GM19351 (cell line): ENCODE measurements around the gene ATP6V0E1.

Experiments used
- ATAC-seq: cut with Tn5 transposase; IDR thresholded peaks from one replicate; pipeline ENCODE4 v1.9.1; 2021; ENCODE audit warnings: mild to moderate bottlenecking, moderate library complexity; ENCODE audit not compliant: unreplicated experiment

ATP6V0E1 gene

DNA sequence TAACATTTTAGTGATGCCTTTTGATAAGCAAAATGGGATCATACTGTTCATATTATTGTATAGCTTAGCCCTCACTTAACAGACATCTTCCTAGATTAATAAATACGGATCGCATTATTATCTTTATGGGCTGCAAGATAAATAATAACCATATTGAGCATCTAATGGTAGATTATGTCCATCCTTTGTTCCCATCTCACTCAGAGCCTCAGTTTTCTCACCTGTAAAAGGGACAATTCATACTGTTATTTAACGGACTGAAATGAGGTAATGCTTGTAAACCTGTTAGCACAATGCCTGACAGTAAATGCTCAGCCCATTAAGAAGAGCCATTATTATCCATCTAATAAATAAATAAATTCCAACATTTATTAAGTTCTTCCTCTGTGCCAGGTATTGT lies 27.3 kb upstream of the ATP6V0E1 start:
- ATAC-seq = no peak

DNA sequence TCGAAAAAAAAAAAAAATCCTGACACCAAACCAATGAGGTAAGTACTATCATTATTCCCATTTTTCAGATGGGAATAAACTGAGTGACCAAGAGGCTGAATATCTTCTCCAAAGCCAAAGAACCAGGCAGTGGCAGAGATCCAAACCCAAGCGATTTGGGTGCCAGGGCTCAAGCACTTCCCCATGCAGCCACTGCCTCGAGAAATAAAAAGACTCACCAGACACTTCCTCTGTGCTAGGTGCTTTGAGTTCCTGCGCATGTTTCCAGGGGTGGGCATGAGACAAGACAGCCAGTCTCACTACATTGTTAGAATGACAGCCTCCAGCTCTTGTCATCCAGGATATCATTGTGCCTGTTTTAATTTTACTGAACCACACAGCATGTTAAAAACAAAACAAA lies 26.6 kb upstream of the ATP6V0E1 start:
- no peak for ATAC-seq

DNA sequence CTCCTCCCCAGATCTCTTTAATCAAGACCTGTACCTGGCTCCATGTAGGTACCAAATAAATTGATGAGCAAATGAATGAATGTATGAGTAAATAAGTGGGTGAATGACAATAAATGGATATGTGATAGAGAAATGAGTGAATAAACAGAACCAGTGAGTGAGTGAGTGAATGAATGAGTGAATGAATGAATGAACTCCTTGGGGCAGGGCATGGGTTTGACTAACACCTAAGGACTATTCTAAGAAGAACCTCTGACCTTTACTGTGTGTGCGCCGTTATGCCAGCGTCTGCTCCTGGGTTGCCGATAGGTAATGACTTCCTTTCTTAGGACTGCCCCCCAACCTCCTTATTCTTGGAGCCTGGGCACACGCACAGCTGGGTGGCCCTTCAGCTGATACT lies 26.1 kb upstream of the ATP6V0E1 start:
- no peak for ATAC-seq

DNA sequence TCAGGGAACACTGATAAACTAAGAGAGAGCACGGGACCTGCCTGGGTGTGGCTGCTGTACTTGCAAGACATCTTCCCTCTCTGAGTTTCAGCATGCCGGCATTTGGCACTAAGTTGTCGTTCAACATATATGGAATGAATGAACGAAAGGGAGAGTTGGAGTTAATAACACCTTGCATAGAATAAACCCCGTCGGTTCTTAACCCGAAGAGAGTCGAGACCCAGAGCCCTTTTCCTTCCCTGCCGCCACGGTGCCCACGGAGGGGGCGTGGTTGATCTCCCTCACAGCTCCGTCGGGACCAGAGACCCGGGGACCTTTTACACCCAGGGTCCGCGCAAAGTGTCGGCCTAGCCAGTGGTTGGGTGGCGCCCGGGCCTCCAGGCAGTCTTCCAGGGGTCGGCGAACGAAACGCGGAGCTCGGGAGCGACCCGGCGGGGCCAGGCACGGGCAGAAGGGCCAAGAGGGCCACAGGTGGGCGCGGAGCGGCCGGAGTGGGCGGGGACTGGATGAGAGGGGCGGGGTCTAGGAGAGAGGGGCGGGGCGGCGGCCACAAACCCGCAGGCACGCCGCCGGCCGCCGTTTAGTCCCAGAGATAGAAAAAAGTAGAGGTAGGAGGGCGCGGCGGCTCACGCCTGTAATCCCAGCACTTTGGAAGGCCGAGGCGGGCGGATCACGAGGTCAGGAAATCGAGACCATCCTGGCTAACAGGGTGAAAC lies 25.1 kb upstream of the ATP6V0E1 start:
- ATAC-seq = peak; percentile 69

DNA sequence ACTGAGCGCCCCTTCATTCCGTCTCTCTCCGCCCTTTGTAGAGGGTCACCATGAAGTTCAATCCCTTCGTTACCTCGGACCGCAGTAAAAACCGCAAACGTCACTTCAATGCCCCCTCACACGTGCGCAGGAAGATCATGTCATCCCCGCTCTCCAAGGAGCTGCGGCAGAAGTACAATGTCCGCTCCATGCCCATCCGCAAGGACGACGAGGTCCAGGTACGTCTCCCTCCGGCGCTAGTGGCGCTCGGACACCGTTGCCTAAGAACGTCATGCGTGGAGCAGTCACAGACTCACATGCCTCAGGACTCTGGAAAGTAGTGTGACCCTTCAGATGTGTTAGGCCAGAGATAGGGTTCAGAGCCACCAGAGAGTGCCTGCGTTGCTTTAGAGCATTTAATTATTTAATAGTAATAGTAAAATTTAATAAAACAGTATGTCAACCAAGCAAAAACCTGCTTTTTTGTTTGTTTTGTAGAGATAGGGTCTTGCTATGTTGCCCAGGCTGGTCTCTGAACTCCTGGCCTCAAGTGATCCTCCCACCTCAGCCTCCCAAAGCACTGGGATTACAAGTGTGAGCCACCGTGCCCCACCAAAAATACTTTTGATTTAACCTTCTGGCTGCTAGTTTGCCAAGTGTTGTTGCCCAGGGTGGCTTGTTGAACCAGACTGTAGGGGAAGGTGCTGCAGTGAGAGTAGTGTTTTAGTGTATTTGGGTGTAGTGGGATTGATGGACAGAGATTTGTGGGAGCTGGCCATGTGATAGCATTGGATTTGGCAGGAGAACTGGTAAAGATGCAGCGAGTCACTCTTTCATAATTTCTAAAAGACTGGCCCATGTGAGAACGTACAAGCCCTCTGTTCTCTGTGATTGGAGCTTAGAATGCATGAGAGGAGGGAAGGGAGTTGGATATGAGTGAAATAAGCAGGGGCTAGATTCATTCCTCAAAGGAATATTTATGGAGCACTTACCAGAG lies 23.5 kb upstream of the ATP6V0E1 start:
- ATAC-seq = no peak

DNA sequence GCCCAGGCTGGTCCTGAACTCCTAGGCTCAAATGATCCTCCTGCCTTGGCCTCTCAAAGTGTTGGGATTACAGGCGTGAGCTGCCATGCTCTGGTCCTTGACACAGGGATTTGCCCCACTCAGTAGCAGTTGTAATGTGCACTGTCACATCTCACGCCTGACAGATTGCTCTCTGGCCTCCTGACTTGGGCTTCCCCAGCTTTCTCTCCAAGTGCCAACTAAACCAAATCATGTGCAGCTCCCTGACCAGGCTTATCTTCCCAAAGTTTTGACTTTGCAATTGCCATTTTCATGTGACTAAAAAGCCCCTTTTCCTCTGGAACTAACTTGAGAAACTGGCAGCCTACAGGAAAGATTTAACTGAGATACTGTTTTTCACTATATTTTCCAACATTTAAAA lies 13.7 kb upstream of the ATP6V0E1 start:
- no peak for ATAC-seq

DNA sequence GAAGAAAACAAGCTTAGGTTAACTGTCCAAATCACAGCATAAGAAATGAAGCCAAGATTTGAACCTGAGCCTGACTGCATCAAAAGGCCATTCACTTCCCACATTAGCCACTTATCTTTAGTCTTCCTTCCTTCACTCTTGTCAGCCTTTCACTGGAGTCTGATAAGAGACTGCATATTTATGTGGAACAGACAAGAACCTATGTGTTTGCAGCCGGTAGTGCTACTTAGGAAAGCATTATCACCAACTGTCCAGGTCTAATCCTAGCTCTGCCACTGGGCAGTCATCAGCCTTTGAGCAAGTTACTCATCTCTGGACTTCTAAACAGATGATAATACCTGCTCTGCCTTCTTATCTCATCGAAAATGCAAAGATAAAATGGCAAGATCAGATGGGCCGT lies 12.1 kb upstream of the ATP6V0E1 start:
- no peak for ATAC-seq

DNA sequence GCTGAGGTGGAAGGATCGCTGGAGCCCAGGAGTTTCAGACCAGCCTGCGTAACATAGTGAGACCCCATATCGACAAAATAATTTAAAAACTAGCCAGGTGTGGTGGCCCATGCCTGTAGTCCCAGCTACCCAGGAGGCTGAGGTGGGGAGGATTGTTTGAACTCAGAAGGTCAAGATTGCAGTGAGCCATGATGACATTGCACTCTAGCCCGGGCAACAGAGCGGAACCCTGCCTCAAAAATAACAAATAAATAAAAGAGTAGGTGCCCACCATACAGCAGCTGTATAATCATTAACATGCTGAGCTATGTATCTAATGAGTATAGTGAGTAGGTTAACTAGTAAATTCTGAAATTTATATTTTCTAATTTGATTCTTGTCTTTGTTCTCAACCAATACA lies 11.0 kb upstream of the ATP6V0E1 start:
- no peak for ATAC-seq

DNA sequence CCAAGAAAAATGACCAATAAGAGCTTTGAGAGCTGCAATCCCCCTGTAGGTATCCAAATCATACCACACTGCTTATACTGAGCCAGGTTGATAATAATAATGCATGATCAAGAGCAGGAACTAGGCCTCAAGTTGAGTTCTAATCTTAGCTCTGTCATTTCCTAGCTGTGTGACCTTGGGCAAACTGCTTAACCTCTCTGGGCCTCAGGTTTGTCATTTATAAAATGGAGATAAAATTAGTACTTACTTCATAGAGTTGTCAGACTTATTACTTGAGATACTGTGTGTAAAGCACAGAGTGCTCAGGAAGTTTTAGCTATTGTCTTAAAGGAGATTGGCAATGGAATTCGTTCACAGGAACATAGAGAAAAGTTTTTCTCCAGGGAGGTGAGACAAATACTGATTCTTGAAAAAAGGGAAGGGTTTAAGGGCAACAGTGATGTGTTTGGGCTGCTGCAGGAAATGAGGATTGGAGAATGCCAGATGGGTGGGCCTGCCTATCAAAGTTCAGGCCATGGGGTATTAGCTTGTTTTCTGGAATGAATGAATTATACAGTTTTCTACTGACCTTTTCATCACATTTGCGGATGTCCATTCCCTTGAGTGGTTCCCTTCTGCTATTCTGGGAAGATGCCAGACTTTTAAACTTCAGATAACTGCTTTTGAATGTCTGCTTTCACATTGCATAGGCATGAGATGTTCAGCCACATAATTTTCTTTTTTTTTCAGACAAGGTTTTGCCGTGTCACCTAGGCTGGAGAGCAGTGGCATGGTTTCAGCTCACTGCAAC lies 10.2 kb upstream of the ATP6V0E1 start:
- ATAC-seq = no peak

DNA sequence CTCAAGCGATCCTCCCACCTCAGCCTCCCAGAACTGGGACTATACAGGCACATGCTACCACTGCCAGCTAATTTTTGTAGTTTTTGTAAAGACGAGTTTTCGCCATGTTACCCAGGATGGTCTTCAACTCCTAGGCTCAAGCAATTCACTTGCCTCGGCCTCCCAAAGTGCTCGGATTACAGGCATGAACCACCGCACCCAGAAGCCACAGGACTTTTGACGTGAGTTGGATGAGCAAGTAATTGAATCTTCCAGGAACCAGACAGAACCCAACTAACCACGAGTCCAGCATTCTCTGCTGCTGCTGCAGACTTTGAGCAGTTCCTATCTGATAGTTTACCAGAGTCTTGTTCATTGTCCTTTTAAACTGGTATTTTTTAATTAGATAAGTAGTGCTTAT lies 9.6 kb upstream of the ATP6V0E1 start:
- ATAC-seq = no peak

DNA sequence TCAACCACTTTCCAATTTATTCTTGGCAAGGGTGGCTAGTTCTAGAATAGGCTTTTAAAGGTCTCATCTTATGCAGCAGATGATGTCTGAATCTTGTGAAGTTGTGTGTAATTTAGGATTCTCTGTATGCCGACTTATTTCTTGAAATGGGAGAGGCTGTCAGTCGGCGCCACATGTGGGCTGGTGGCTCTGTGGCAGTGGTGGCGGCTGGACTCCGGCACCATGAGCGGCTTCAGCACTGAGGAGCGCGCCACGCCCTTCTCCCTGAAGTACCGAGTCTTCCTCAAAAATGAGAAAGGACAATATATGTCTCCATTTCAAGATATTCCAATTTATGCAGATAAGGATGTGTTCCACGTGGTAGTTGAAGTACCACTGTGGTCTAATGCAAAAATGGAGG lies 8.3 kb upstream of the ATP6V0E1 start:
- ATAC-seq = no peak

DNA sequence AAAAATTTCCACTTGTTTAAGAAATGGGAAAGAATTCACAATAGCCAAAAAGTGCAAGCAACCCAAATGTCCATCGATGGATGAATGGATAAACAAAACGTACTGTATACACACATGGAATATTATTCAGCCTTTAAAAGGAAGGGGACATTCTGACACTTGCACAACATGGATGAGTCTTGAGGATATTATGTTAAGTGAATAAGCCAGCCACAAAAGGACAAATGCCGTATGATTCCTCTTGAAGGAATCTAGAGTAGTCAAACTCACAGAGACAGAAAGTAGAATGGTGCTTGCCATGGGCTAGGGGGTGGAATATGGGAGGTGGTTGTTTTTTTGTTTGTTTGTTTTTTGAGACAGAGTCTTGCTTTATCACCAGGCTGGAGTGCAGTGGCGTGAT lies 3.8 kb upstream of the ATP6V0E1 start:
- ATAC-seq = no peak

DNA sequence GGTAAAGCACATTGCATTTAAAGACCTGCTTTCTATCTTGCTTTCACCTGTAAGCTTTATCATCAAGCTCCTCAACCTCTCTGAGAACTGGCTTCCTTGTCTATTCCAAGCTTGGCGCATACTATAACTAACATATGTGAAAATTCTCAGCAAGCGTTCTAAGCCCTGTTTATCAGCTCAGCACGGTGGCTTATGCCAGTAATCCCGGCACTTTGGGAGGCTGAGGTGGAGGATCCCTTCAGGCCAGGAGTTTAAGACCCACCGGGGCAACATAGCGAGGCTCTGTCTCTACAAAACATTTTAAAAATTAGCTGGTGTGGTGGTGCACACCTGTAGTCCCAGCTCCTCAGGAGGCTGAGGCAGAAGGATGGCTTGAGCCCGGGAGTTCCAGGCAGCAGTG lies 1.6 kb upstream of the ATP6V0E1 start:
- ATAC-seq = no peak

DNA sequence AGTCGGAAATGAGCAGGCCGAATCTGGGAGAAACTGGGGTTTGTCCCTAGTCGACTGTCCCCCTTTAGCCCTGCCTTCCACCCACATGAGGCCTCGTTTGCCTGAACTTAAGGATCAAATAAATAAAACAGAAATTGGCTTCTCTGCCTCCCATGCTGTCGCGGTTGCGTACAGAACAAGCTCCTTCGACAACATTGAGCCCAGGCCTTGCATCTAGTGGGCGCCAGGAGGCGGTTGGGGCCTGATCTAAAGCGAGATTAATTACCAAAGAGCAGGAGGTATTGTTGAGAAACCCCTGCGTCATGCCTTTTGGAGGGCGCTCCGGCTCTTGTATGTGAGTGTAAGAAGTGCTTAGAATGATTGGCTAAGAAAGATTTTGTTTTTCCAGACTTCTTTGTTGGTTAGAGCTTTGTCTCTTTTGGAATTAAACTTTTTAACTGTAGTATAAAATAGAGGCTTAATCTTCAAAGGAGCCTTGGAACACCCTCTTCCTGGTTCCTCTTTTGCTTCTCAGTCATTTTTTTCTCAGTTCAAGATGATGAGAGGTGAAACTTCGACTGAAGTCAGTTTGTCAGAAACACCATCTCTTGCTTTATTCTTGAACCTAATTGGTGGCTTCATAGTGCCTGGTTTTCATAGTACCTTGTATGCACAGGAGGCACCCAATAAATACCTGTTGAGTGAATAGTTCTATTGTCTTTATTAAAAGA lies 828 bp downstream of the ATP6V0E1 start:
- ATAC-seq = peak; percentile 65

DNA sequence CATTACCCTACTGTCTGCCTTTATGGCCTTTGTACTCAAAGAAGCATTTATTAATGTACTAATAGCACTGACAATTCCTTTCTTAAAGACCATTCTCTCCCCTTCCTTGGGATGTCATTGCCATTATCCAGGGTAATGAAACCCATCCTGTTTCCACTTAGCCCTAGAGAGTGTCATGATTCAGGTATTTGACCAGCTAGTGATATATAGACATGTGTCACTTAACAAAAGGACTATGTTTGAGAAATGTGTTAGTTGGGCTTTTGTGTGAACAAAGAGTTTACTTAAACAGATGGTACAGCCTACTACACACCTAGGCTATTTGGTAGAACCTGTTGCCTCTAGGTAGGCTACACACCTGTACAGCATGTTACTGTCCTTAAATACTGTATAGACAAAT lies 2.0 kb downstream of the ATP6V0E1 start:
- no peak for ATAC-seq

DNA sequence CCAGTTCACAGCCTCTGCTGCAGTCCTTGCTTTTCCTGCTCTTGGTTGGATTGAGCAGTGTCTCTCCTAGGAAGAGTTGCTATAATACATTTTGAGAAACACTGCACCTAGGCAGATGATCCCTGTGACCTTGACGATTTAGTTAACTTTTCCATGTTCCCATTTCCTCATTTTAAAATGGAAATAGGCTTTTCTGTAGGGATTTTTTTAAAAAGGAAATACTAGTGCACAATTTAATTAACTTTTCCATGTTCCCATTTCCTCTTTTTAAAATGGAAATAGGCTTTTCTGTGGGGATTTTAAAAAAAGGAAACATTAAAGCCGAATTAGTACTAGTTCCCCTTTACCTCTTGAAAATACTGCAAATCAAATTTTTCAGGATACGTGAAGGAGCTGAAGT lies 4.7 kb downstream of the ATP6V0E1 start:
- ATAC-seq = no peak

DNA sequence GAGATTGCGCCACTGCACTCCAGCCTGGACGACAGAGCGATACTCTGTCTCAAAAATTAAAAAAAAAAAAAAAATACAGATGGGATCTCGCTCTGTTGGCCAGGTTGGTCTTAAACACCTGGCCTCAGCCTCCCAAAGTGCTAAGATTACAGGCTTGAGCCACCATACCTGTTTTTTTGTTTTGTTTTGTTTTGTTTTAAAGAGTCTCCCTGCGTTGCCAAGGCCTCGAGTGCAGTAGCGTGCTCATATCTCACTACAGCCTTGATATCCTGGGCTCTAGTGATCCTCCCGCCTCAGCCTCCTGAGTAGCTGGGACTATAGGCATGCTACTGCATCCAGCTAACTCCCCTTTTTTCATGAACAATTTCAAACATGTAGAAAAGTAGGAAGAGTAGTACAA lies 7.2 kb downstream of the ATP6V0E1 start:
- ATAC-seq = no peak

DNA sequence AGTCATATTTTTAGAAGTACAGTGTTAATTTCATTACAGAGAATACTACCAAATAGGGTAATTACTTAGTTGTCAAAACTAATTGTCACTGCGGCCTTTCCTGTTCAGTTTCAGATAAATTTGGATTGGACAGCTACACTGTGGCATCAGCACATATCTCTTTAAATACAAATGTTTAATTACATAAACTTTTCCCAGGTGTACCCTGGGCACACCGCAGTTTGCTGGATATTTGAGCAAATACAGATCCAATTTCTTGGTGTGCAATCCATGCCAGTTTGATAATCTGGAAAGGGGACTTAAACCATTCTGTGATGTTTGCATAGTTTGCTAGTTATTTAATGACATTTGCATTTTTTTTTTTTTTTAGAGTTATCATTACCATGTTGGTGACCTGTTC lies 10.8 kb downstream of the ATP6V0E1 start:
- ATAC-seq = no peak

DNA sequence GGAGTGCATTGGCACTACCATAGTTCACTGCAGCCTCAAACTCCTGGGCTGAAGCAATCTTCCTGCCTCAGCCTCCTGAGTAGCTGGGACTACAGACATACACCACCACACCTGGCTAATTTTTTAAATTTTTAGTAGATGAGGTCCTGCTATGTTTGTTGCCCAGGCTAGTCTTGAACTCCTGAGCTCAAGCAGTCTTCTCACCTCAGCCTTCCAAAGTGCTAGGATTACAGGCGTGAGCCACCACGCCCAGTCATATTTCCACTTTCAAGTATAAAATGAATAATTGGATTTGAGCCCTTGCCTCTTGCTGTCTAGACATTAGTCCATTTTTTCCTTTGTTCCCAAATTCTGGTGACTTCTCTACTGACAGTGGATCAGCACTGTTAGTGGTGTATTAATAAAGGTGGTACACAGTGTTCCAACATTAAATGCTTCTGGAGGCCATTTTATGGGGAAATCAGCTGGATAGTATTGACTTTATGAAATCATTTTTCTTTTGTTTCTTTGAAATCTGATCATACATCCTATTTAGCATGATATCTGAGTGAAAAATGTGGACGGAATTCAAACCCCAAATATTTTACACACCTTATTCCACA lies 15.9 kb downstream of the ATP6V0E1 start:
- no peak for ATAC-seq

DNA sequence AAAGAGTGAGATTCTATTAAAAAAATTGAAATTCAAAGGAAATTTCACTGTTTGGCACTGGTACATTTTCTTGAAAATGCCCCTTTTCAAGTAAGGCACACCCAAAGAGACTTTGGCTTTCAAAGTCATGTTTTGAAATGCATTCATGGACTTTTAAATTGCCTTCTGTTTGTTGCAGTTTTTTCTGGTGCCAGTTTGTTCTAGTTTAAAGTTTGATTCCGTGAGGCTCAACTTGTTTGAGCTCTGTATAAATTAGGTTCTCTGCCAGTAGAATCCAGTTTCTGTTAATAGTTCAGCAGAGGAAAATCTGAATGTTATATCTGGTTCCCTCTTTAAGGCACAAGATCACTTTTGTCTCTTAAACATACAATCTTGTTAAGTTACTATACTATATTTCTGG lies 16.4 kb downstream of the ATP6V0E1 start:
- no peak for ATAC-seq
